HG03175 (cell line): Measurements from ENCODE around the gene MYLK3.

ENCODE experiments used
- ATAC-seq: cut with Tn5 transposase; IDR thresholded peaks from one replicate; pipeline ENCODE4 v1.9.1; 2021; ENCODE audit warnings: mild to moderate bottlenecking, moderate library complexity; ENCODE audit not compliant: unreplicated experiment

The MYLK3 gene

DNA sequence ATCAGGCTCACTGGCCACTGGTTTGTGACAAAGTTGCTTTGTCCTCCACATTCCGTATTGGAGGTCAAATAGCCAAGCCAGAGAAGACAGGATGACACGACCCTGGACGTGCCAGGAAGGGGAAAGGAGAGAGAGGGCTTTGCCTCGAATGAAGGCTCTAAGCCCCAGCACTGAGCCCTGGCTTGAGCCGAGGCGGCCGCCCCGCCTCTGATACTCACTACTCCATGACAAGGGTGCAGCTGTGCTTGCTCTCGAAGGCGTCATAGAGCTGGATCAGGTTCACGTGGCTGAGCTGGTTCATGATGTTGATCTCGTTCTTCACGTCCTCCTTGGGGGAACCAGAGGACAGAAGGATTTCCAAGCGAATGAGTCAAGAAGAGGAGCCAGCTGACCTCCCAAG lies 19.3 kb downstream of the MYLK3 start:
- no peak for ATAC-seq

GRCh38 chr16:46727630-46728029 lies 20.5 kb downstream of the MYLK3 start:
- no peak for ATAC-seq

GRCh38 chr16:46727184-46727583 lies 21.0 kb downstream of the MYLK3 start:
- no peak for ATAC-seq

DNA sequence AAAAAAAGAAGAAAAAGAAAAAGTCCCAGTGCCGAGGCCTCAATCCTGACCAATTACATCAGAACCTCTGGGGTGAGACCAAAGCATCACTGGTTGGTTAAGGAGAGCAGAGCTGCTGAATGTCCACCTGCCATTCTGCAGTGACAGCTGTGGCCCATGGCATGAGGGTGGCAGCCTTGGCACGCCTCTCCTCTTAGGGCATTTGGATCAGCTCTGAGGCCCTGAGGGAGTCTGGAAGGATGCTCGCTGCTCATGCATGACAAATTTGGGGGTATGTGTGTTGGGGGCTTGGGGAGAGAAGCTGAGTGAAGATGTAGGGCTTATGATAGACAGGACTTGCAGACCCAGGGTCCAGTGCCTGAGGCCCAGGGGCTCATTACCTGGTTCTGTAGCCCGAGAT lies 26.3 kb downstream of the MYLK3 start:
- ATAC-seq: no peak

DNA sequence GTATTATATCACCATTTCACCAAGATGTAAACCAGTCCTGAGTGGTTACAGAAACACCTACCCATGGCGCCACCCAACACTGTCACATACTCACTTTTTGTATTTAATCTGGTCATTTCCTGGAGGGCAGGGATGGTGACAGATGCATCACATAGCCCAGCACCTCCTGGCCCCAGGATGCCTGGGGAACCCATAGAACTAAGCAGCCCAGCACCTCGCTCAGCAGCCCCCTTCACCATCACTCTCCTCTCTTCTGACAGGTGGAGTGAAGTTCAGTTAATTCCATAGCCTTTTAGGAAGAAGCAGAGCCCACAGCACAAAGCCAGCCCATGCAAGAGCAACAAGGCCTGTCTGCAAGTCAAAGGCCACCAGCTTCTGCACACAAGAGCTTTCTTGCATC lies 27.5 kb downstream of the MYLK3 start:
- no peak for ATAC-seq

GRCh38 chr16:46719528-46719927 lies 28.6 kb downstream of the MYLK3 start:
- ATAC-seq: no peak

DNA sequence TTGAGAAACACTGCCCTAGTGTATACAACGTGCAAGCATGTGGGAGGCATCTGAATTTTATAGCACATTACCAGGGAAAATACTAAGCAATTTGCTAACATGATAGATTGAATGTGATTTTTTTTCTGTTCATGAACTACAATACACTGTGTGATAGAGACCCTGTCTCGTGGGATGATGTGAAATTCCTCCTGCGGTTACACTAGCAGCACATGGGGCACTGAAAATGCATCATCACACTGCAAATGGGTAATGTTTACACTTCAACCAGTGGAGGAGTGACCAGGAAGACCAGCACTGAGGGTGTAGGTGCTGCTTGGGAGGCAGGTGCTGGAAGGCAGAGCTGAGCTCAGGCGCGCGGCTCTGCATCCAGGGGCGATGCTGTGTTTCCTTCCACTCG lies 29.9 kb downstream of the MYLK3 start:
- no peak for ATAC-seq

DNA sequence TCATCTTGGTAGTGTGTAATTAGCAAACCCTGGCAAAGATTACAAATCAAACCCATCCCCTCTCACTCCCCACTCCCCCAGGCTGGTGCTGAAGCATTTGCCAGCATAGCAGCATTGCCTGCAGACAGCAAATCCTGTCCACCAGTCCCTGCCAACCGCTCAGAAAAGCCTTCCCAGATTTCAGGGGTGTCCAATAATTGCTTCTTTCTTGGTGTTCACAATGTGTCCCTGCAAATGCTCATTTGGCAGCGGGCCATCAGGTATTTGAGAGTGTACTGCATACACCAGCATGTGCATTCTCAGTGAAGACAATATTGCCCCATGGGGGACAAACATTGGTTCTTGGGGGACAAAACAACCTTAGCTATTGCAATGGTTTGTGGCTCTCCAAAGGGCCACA lies 30.5 kb downstream of the MYLK3 start:
- no peak for ATAC-seq

DNA sequence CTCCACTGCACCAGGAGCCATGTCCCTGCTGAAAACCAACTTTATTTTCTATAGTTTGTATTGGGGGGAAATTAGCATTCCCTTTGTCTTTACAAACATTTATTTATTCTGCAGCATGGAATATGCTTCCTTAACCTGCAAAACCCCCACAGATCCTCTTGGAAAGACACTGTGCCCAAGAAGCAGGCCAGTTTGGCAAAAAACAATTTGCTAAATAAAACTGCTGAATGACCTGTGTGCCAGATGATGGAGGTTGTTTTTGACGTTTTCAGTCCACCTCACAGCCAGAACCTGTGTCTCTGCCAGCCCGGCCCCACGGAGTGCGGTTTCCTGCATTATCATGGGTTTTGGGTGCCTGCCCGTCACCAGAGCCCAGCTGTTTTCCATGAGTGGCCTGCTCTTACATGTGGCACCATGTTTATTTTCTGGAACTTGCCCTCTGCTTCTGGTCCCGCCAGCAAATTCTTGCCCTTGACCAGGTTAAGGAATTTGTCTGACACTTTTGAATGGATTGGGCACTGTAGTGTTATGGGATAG lies 32.3 kb downstream of the MYLK3 start:
- ATAC-seq: no peak

- no peak for ATAC-seq
Measured at GRCh38 chr16:46714797-46715591, 33.1 kb downstream of the MYLK3 start.

- ATAC-seq: no peak
Measured at GRCh38 chr16:46713634-46714033, 34.5 kb downstream of the MYLK3 start.

GRCh38 chr16:46712911-46713310 lies 35.2 kb downstream of the MYLK3 start:
- no peak for ATAC-seq

DNA sequence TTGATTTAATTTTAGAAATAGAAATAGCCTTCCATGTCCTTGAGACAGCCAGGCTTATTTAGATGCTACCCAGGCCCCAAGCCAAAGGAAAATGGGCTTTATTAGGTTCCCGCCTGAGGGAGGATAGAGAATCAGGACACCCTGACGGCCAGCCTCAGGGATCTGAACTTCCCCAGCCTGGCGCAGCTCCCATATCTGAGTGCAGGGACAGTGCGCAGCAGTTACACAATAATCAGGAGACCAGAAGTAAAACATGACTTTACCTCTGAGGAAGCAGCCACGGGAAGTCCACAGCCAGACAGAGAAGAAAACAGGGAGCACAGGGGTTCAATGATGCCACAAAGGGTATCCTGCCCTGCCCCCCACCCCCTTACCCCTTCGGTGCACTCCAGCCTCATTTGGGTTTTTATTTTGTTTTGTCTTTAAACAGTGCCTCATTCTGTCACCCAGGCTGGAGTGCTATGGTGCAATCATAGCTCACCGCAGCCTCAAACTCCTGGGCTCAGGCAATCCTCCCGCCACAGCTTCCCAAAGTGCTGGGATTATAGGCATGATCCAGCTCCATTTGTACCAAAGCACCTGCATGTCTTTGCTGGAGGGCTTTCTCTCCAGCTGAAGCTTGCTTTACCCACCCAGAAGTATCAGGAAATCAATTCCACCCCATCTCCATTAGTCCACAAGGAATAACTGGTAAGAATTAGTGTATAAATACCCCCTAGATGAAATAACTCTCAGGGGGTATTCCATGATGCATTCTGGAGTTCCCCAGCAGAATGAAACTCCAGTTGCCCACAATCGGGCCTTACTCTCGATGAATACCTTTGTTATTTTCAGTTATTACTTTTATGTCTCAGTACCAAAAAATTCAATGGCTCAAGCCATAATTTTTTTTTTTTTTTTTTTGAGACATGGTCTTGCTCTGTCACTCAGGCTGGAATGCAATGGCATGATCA lies 36.8 kb downstream of the MYLK3 start:
- ATAC-seq: no peak

DNA sequence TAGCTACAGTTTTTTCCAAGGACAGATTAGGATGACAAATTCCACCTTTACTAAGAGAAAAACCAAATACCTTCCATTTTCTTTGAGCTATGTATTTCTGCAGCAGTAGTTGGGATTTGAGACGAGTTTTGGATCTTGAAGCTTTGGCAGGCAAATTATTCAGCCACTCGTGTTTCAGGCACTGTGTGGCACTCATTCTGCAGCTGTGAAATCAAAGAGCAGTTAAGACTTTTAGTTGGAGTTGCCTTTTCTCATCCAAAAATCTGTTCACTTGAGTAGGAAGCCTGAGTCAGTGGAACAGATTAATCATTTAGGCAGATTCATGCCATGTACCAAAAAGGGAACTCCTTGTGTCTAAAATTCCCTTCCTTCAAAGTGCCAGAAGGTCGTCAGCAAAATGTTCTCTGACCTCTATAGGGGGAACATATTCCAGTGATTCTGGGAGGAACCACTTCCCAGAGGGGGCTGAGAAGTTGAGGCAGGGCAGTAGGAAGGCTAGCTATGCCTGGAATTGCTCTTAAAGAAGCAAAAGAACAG lies 38.6 kb downstream of the MYLK3 start:
- ATAC-seq: no peak

DNA sequence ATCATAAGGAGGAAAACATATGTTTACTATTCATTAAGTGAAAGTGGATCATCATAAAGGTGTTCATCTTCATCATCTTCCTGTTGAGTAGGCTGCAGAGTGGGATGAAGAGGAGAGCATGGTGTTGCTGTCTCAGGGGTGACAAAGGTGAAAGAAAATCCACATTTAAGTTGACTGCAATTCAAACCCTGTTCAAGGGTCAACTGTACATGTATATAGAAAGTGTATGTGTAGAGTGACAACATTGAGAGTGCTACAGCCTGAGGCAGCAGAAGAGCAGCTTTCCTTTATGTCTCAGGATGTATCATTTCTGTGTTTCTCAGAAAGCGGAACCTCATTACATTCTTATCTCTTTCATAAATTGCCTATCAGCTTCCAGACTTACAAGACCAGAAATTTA lies 41.5 kb downstream of the MYLK3 start:
- no peak for ATAC-seq

GRCh38 chr16:46702030-46702429 lies 46.1 kb downstream of the MYLK3 start:
- ATAC-seq: no peak

- ATAC-seq: no peak
Measured at GRCh38 chr16:46701615-46702014, 46.5 kb downstream of the MYLK3 start.

DNA sequence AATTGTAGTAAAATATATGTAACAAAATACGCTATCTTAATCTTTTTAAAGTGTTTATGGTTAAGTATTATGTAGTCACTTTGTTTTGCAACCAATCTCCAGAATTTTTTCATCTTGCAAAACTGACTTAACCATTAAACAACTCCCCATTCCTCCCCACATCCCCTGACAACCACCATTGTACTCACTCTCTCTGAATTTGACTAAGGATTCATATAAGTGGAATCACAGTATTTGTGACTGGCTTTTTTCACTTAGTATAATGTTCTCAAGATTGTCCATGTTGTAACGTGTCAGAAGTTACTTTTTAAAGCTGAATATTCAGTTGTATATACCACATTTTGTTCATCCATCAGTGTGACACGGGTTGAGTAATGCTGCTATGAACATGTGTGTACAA lies 48.1 kb downstream of the MYLK3 start:
- no peak for ATAC-seq

GRCh38 chr16:46696957-46697356 lies 51.2 kb downstream of the MYLK3 start:
- no peak for ATAC-seq

DNA sequence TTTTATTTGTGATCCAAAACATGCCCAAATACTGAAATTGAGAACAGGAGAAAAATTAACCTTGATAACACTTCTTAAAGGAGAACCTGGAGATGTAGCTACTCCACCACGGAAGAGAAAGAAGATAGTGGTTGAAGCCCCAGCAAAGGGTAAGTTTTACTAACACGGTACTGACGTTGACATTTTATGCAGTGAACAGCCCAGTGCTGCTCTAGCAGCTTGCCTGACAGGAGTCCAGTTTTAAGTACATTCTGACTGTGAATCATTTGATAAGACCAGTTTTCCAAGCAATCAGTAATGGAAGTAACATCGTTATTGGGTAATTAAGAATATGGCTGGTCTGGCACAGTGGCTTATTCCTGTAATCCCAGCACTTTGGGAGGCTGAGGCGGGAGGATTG lies 52.2 kb downstream of the MYLK3 start:
- ATAC-seq: no peak

DNA sequence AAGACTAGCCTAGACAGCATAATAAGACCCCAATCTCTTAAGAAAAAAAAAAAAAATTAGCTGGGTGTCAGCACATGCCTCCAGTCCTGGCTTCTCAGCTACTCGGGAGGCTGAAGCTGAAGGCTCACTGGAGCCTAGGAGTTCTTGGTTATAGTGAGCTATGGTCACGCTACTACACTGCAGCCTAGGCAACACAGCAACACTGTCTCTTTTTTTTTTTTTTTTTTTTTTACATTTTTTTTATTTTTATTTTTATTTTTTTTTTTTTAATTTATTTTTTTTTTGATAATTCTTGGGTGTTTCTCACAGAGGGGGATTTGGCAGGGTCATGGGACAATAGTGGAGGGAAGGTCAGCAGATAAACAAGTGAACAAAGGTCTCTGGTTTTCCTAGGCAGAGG lies 54.5 kb downstream of the MYLK3 start:
- no peak for ATAC-seq

DNA sequence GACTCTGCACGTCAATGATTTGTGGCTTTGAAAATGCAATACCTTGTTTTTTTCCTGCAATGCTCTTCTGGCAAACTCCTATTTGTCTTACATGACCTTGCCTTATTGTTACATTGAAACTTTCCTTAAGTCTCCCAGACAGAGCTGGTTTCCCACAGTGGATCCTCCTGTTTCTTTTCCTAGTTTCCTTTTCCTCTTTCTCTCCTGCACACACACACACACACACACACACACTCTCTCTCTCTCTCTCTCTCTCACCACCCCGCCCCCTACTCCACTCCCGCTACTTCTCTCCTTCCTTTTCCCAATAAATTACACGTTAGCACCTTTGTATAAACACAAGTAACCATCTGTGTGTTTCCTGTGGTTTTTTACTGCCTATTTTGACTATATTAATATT lies 56.4 kb downstream of the MYLK3 start:
- no peak for ATAC-seq
